ENCODE measurements around the gene SOX30.

Gene SOX30

DNA sequence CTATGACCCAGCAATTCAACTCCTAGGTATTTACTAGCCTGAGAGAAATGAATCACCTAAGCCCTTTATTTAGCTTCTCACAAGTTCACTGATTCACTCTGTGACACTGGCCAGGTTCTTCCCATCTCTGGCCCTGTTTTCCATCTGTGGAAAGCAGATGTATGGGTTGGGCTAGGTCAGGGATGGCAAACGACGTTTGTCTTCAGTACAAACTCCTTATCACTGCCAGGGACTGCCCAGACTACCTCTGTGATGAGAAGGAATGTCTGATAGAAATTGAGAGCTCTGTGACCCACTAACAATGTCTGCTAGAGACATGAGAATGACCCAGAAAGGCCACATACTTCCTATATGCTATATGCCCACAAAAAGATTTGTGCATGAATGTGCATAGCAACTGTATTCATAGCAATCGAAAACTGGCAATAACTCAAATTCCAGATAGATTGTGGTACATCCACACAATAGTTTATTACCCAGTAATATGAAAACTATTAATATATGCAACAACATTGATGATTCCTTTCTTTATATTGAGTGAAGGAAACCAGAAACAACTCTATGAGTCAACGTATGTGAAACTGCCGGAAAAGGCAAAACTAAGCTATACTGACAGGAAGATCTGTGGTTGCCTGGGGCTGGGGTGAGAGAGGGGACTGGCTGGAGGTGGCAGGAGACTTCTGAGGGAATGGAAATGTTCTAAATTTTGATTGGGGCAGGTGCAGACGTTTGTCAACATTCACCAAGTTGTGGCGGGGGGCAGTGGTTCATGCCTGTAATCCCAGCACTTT, 44.7 kb downstream of the SOX30 start:
- DNase-seq = peak; percentile 50

DNA sequence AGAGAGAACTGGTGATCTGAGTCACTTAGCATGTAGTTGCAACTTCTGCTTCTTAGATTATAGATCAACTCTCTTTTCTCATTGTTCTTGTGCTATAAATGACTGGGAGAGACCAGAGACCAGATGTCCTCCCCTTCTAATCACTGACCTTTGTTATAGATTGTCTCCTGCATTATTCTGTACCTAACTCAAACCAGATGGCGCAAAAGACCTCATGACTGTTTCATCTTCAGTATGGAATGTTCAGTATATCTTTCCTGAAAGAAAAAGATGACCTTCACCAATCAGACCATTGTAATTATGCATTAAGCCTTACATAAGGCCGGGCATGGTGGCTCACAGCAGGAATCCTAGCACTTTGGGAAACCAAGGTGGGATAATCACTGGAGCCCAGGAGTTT, 46.2 kb downstream of the SOX30 start:
- no peak for DNase-seq

DNA sequence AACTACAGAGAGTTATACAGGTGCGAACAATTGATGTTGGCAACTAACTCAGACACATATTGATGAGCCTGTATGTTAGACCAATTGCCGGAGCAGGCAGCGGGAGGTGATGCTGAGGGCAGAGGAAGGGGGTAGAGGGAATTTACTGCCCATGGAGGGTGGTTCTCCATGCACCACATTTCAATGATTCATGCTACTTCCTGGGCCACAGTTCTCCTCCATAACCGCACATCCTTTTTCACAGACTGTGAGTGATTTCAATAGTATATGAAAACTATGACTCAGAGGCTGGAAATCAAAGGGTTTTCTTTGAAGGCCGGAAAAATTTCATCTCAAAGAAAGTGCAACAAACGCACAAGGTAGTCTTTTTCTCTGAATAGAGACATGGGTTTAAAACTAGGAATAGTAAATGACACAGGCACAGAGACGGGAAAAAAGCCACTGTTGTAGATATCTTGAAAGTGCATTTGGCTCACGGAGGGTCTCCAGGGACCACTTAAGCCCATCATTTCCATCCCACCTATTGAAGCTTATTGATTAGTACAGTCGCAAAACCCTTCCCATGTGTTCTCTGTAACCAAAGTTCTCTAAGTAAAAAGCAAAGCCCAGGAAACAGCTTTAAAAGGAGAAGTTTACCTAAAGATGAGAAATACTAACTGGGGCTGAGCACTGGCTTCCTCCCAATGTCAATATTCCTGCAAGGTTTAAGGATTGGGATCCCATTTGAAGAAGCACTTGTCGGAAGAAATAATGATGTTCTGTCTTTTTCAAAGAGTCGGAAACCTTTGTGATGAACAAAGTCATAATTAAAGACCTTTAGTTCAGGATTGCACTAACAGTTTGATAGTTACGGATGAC, 48.7 kb downstream of the SOX30 start:
- DNase-seq = peak; percentile 94

DNA sequence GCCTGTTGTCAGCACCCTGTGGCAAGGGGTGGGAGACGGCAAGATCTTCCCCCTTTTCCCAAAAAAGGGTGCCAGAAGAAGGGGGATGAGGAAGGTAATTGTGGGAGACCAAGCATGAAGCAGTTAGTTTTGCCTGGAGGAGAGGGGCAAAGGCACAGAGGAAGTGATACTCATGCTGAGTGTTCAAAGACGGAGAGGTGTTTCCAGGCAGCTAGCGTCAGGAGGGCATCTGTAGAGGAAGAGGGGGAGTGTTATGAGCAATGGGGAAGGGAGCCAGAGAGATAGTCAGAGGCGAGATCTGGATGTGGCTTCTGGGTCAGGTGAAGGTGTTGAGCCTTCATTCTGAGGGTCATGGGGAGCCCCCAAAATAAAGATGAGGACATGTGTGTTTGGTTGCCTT, 49.7 kb downstream of the SOX30 start:
- peak; percentile 27 for DNase-seq

DNA sequence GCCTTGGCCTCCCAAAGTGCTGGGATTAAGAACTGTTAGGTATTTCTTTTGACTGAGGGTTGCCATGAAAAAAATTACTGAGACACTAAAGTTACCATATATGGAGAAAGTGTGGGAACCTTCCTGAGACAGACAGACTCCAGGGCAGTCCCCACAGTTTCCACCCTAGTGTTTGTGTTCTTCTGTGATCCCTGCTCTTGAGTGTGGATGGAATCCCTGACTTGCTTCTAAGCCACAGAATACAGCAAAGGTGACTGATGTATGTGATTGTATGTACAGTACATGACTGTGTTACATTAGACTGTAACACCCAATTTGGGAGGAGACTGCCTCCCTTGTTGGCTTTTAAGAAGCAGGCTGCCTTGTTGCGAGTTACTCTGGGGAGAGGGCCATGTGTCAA, 52.0 kb downstream of the SOX30 start:
- no peak for DNase-seq

DNA sequence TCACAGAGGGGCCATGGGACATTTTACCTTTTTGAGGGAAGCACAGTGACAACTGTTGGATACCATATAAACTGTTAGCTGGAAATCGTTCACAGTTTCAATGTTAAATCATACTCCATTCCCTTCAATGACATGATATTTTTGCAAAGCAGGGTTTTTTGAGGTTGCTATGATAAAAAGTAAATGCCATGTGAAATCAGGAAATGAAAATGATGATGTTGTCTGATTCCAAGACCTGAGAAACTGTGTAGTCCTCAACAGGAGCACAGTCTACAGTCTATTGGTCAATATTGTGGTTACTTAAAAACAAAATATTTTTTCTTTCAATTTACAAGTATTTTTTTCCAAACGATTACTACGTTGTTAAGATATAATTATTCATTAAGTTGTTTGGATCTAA, 52.7 kb downstream of the SOX30 start:
- peak; percentile 89 for DNase-seq

DNA sequence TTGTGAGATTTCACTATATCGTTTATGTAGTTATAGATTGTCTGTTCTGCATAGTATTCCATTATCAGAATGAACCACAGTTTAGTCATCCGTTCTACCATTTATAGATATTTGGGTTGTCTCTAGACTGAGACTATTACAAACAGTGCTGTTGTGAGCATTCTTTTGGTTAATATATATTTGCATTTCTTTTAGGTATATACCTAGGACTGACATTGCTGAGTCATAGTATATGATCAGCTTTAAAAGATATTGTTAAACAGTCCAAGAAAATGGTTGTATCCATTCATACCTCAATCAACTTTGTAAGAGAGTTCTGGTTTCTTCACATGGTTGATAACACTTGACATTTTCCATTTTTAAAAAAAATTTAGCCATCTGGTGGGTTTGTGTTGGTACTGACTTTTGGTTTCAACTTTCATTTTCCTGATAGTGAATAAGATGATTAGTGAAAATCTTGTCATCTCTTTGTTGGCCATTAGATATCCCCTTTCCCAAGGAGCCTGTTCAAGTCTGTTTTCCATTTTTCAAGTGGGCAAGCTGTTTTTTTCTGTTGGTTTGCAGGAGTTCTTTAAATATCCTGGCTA, 53.8 kb downstream of the SOX30 start:
- DNase-seq = peak; percentile 42

DNA sequence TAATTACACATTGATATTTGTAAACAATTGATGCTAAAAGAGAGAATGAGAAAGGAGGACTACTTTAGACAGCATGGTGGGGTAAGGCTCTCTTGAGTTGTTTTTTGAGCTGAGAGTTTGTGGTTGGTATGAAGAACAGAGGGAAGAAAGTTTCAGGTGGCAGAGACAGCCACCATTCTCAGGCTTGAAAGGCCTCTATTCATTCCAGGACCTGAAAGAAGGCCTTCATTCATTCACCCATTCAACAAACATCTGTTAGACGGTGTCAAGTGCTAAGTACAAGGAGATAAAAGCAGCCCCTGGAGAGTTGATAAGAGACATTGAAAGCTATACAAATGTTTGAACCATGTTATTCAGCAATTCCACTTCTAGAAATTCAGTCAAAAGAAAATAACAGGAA, 55.0 kb downstream of the SOX30 start:
- DNase-seq = no peak

DNA sequence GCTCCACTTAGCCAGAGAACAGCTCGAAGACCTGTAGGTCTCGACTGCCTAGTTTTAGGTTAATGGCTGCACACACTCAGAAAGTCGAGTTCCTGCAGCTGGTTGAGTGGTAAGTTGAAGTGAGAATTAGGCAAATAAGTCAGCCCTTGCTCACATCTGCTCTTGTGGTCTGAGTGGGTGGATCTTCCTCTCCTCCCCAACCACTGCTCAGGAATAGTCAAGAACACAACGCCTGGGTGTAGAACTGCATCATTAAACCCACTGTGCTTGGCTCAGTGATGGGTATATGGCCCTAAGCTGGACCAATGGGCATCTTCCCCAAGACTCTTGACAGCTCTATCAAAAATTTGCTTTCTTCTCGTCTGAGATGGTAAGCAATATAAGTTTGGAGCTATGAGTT, 55.8 kb downstream of the SOX30 start:
- DNase-seq = peak; percentile 89

DNA sequence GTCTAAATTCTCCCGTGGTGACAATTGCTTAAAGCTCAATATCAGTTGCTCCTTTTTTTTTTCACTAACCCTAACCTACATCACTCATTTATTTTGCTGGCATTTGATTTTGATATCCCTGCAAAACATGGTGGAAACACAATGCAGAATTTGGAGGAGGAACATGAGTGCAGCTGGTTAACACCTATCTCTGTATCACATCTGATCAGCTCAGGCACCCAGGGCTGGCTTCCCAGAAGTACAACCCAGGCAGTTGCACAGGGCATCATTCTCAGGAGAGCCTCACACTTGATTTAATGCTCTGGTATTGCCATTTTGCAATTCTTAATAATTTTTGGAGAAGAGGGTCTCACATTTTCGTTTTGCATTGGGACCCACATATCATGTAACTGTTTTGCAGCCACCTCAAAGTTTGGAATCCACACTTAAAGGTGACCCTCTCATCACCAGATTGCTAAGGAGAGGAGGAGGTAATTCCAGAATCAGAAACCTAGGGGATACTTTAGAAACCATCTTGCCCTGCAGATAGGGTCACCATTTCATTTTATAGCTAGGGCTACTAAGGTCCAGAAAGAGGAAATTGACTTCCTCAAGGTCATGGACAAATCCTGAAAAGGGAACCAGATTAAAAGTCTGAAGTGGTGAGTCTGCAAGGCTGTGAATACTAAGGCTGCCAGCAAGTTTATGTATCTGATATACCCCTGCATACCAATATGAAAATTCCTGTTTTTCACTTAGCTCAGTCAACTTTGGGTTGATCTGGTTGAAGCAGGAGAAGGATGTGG, 57.4 kb downstream of the SOX30 start:
- peak; percentile 74 for DNase-seq

DNA sequence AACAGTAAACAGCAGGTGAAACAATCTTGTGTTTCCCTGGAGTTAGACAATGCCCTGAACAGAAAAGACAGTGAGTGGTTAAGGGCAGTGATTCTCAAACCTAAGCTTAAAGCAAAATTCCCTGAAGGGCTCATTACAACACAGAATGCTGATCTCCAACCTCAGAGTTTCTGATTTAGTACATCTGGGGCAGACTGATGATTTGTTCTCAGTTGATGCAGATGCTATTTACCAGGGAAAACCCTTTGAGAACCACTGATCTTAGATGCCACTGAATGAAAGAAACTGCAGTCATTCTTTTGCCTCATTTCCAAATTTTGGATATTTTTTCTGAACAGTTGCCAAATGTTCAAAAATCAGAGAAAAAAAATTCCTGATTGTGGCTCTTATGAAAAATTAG, 58.0 kb downstream of the SOX30 start:
- DNase-seq = peak; percentile 77

DNA sequence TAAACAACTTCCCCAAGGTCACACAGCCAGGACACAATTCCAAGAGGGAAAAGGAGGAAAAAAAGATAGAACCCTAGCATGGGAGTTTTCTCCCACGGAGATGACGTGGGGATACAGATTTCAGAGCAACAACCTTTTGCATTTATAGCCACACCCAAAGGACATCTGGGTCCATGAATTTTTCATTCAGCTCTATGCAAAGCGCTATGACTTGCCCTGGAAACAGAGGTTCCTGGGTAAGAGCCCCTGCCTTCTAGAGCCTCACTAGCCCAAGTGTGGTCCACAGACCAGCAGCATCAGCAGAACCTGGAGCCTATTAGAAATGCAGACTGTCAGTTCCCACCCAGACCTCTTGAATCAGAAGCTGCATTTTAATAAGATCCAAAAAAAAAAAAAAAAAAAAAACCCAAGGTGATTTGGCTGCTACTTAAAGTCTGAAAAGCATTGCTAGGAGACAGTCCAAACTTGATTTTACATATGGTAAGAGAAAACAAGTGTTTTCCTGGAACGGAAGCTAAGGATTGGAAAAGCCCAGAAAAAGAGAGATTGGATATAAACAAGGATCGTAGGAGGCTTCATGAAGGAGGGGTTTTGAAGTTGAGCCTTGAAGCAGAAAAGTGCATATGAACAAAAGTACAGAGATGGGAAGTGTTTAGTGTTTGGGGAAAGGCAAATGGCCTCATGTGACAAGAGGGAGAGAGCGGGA, 59.0 kb downstream of the SOX30 start:
- no peak for DNase-seq

DNA sequence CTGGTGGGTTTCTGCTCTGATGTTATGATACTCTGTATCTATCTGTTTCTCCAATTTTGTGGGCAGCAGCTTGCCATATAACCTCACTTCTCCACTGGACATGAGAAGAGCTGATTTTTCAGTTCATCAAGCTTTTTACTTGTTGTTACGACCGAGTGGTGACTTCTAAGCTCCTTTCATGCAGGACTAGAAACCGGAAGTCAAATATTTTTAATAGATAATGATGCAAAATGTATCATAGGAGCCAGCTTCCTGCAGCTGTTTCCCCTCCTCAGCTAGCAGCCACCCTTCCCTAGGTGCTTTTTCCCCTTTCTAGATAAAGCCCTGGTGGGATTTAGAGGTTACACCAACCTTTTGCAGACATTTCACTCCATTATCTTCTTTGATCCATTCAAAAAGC, 59.6 kb downstream of the SOX30 start:
- DNase-seq = peak; percentile 47

DNA sequence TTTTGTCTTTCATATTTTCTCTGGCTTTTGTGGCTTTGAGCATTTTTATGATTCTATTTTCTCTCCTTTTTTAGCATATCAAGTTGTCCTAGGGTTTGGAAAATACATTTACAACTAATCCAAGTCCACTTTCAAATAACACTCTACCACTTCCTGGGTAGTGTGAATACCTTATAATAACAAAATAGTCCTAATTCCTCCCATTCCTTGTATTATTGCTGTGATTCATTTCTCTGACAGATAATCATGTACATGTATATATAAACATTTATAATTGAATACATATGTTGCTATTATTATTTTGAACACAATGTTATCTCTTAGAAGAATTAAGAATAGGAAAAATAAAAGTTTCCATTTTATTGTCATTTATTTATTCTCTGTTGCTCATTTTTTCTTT, 61.8 kb downstream of the SOX30 start:
- no peak for DNase-seq

DNA sequence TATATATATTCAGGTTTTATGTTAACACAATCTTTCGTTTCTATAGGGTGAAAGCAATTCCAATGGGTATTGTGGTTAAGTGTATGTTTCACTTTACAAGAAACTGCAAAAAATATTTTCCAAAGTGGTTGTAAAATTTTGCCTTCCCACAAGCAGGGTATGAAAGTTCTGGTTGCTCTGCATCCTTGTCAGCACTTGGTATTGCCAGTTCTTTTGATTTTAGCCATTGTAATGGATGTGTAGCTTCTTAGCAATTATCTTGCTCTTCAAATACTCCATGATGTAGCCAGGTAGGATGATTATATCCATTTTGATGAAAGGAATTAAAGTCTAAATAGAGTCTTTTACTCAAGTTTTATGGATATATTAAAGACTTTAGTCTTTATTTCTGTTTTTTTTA, 67.6 kb downstream of the SOX30 start:
- no peak for DNase-seq

DNA sequence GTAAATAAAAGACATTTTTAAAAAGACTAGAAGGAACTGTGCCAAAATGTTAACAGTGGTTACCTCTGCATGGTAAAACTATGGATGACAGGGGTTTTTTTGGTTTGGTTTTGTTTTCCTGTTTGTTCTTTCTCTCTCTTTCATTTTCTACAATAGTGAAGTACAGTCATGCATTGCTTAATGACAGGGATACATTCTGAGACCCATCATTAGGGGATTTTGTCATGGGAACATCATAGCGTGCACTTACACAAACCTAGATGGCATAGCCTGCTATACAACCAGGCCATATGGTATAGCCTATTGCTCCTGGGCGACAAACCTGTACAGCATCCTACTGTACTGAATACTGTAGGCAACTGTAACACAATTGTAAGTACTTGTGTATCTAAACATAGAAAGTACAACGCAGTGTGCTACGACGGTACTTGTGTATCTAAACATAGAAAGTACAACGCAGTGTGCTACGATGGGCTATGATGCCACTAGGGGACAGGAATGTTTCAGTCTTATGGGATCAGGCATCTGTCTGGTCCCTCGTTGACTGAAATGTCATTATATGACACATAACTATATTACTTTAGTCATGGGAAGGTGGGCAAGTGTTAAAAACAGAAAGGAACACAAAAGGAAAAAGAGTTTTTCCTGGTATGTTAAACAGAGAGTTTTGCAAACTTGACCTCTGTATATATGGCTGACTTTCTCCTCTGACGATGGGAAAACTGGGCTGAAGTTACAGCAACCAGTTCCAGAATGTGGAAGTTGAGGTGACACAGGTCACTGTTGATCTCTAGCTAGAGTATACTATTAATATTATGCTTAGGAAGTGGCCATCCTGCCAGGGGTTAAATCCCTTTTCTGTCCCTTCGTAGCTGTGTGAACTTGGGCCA, 69.3 kb downstream of the SOX30 start:
- peak; percentile 83 for DNase-seq

DNA sequence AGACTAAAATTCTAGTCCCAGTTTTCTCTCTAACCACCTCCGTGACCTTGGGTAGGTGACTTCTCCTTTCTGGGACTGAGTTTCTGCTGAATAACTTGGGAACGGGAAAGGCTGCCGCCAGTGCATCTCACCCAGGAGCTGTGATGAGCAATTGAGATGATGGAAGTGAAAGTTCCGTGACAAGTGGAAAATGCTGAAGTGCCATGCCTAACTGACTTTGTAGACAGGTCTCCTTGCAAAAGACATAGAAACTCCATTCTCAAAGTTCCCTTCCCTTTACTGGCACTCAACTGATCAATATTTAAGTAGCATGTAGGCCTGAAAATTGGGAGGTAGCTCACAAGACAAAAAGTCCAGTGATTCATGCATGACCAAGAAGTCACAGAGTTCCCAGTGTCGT, 70.3 kb downstream of the SOX30 start:
- peak; percentile 83 for DNase-seq

DNA sequence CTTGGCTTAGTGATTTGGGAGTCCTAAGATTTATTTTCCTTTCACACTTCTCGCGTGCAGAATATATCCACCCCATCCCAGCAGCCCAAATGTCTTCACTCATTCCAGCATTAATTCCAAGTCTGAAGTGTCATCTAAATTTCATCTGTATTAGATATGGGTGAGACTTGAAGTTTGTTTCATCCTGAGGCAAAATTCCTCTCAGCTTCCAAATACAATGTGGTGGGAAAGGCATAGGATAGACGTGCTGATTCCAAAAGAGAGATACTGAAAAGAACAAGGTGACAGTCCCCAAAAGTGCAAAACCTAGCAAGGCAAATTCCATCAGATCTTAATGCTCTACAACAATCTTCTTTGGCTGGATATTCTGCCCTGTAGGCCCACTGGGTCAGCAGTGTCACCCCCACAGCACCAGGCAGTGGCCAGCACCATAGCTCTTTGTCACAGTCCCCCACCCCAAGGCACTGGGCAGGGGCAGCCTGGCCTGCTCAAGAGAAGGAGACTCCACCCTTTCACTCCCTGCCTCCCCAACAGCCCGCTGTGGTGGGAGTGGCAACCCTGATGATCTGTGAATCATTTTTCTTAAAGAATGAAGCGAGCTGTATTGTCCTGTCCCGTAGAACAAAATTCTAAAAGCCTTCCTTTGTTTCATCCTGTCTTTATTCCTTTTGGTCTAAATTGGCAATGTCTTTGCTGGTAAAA, 74.0 kb downstream of the SOX30 start:
- no peak for DNase-seq

DNA sequence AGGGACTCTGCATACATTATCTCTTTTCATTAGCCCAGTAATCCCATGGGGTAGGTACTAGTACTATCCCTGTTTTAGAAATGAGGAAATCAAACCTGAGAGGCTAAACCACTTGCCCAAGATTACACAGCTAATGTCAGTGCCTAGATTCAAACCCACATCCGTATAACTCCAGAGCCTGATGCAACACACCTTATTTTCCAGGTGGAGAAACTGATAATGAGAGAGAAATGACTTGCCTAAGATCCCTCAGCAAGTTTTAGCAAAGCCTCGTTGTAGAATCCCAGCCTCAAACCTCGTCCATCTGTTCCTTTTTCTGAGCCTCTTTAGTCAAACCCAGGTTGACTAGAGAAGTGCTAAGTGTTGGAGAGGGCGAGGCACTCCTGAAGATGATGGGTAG, 75.6 kb downstream of the SOX30 start:
- no peak for DNase-seq

Measured in inflammatory macrophage treated with lipopolysaccharide for 4 hours (primary cell).